ENCODE measurements around the gene LRRC1.

GRCh38 chr6:53937461-53937860 lies 142.7 kb downstream of the LRRC1 start:
- TF ChIP-seq SRF (IDR thresholded peaks at IDR 0.05; ENCODE audit: low read depth, low read length) (no peak), CTCF (IDR thresholded peaks at IDR 0.05; ENCODE audit: control extremely low read depth in 1 of 3, insufficient read depth in 1 of 3, low read depth in 1 of 3, low read length in 3 of 3) (no peak), TCF12 (IDR thresholded peaks at IDR 0.05; ENCODE audit: low read depth, low read length) (no peak), KDM1A (IDR thresholded peaks at IDR 0.05; ENCODE audit: borderline replicate concordance, low read length) (no peak), POLR2A (IDR thresholded peaks at IDR 0.05; ENCODE audit: control extremely low read depth in 1 of 2, low read depth in 2 of 2, low read length in 2 of 2) (no peak), TAF7 (optimal IDR thresholded peaks at IDR 0.05; ENCODE audit: borderline replicate concordance, low read depth, low read length) (no peak), ATF2 (IDR thresholded peaks at IDR 0.05; ENCODE audit: low read length) (no peak)
